A549 (cell line): ENCODE measurements around the gene CCDC9.

ENCODE experiments used
- CBX2 ChIP-seq: fragments of 200-600 bp; sonication (generic); IDR thresholded peaks from 2 replicates; pipeline ENCODE4 v1.6.1; 2016; ENCODE audit warnings: low read depth, mild to moderate bottlenecking, borderline replicate concordance
- CEBPB ChIP-seq, 2 experiments: fragments of >200 bp in 1 of 2; sonication (Bioruptor Twin) in 1 of 2; formaldehyde crosslinking in 1 of 2; IDR thresholded peaks; 2 replicates each; pipeline ENCODE4 v1.6.1; 2012 to 2016
- CHD2 ChIP-seq: fragments of 150-350 bp; IDR thresholded peaks from 2 replicates; pipeline ENCODE4 v1.6.1; 2014; ENCODE audit warnings: low read length; ENCODE audit not compliant: partially characterized antibody
- EP300 ChIP-seq, 2 experiments: fragments of >200 bp; sonication (Bioruptor Twin); formaldehyde crosslinking; IDR thresholded peaks; 2 replicates in 1 of 2; 3 replicates in 1 of 2; pipeline ENCODE4 v1.6.1; 2016 to 2017
- MAZ ChIP-seq: fragments of 150-350 bp; IDR thresholded peaks from 2 replicates; pipeline ENCODE4 v1.6.1; 2014; ENCODE audit warnings: antibody characterized with exemption, low read depth, low read length, borderline replicate concordance
- POLR2A ChIP-seq: IDR thresholded peaks from 2 replicates; pipeline ENCODE4 v1.6.1; 2012; ENCODE audit warnings: mild to moderate bottlenecking, low read length
- RCOR1 ChIP-seq: fragments of 150-350 bp; IDR thresholded peaks from 2 replicates; pipeline ENCODE4 v1.6.1; 2014; ENCODE audit warnings: antibody characterized with exemption, low read length, low read depth
- RFX5 ChIP-seq: fragments of 450-650 bp; IDR thresholded peaks from 2 replicates; pipeline ENCODE4 v1.7.1; 2014; ENCODE audit warnings: antibody characterized with exemption, mild to moderate bottlenecking, moderate library complexity
- SMC3 ChIP-seq: fragments of >200 bp; sonication (Bioruptor Twin); formaldehyde crosslinking; IDR thresholded peaks from 3 replicates; pipeline ENCODE4 v1.6.1; 2018; ENCODE audit warnings: inconsistent platforms
- TFCP2L1 ChIP-seq: fragments of 250-450 bp; sonication (Bioruptor Pico); IDR thresholded peaks from 2 replicates; pipeline ENCODE4 v1.5.0; 2021; ENCODE audit warnings: mild to moderate bottlenecking
- TF ChIP-seq, protein P1 (sequence below): fragments of >200 bp; sonication (Bioruptor Twin); formaldehyde crosslinking; IDR thresholded peaks from 3 replicates; pipeline ENCODE4 v1.5.1; 2016
- TF ChIP-seq, protein P2 (sequence below): fragments of 200-600 bp; sonication (generic); IDR thresholded peaks from 2 replicates; pipeline ENCODE4 v1.6.1; 2016; ENCODE audit warnings: antibody characterized with exemption, mild to moderate bottlenecking, moderate library complexity

GRCh38 chr19:47243776-47244547 lies 12.4 kb upstream of the CCDC9 start:
- TF ChIP-seq CEBPB (IDR thresholded peaks at IDR 0.05) (peak; percentile 56 to 85; a peak in 3 of 4 replicates), SMC3 (peak; percentile 97), CHD2 (no peak), CBX2 (no peak), POLR2A (no peak; the same call in 1 of the 2 replicates), MAZ (peak; percentile 98), RFX5 (peak; percentile 58; the same call in 1 of the 2 replicates), EP300 (IDR thresholded peaks at IDR 0.05) (peak; percentile 22 to 84; a peak in 3 of 5 replicates), RCOR1 (peak; percentile 87; the same call in 1 of the 2 replicates), TFCP2L1 (CRISPR knock-in tag) (peak; percentile 42; the same call in 1 of the 2 replicates)
- TF ChIP-seq, protein P1, sequence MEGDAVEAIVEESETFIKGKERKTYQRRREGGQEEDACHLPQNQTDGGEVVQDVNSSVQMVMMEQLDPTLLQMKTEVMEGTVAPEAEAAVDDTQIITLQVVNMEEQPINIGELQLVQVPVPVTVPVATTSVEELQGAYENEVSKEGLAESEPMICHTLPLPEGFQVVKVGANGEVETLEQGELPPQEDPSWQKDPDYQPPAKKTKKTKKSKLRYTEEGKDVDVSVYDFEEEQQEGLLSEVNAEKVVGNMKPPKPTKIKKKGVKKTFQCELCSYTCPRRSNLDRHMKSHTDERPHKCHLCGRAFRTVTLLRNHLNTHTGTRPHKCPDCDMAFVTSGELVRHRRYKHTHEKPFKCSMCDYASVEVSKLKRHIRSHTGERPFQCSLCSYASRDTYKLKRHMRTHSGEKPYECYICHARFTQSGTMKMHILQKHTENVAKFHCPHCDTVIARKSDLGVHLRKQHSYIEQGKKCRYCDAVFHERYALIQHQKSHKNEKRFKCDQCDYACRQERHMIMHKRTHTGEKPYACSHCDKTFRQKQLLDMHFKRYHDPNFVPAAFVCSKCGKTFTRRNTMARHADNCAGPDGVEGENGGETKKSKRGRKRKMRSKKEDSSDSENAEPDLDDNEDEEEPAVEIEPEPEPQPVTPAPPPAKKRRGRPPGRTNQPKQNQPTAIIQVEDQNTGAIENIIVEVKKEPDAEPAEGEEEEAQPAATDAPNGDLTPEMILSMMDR, result peak; percentile 99
- TF ChIP-seq, protein P2, sequence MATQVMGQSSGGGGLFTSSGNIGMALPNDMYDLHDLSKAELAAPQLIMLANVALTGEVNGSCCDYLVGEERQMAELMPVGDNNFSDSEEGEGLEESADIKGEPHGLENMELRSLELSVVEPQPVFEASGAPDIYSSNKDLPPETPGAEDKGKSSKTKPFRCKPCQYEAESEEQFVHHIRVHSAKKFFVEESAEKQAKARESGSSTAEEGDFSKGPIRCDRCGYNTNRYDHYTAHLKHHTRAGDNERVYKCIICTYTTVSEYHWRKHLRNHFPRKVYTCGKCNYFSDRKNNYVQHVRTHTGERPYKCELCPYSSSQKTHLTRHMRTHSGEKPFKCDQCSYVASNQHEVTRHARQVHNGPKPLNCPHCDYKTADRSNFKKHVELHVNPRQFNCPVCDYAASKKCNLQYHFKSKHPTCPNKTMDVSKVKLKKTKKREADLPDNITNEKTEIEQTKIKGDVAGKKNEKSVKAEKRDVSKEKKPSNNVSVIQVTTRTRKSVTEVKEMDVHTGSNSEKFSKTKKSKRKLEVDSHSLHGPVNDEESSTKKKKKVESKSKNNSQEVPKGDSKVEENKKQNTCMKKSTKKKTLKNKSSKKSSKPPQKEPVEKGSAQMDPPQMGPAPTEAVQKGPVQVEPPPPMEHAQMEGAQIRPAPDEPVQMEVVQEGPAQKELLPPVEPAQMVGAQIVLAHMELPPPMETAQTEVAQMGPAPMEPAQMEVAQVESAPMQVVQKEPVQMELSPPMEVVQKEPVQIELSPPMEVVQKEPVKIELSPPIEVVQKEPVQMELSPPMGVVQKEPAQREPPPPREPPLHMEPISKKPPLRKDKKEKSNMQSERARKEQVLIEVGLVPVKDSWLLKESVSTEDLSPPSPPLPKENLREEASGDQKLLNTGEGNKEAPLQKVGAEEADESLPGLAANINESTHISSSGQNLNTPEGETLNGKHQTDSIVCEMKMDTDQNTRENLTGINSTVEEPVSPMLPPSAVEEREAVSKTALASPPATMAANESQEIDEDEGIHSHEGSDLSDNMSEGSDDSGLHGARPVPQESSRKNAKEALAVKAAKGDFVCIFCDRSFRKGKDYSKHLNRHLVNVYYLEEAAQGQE, result no peak; the same call in 1 of the 2 replicates
